Endodermal cell (in vitro differentiated cells): ENCODE data around the gene JPT1. TPM values are rescaled to one million over a fixed set of nuclear protein-coding genes. Genes with fewer than 3 reads are reported as not detected.

Source experiments
- DNase-seq: peaks from one replicate; pipeline ENCODE4 v3.0.0-alpha.2; 2017
- H3K27ac ChIP-seq: 2 replicates; pipeline ENCODE4 v1.5.1; 2013; ENCODE audit warnings: mild to moderate bottlenecking, low read depth, low read length, moderate library complexity
- H3K27me3 ChIP-seq: 2 replicates; pipeline ENCODE4 v1.6.1; 2013; ENCODE audit warnings: mild to moderate bottlenecking, low read length, moderate library complexity; ENCODE audit not compliant: insufficient read depth, control insufficient read depth, poor library complexity, severe bottlenecking
- H3K36me3 ChIP-seq: 2 replicates; pipeline ENCODE4 v1.7.0; 2013; ENCODE audit warnings: mild to moderate bottlenecking, low read length, moderate library complexity; ENCODE audit not compliant: control insufficient read depth, insufficient read depth
- H3K4me1 ChIP-seq: one replicate; pipeline ENCODE4 v1.7.0; 2013; ENCODE audit warnings: low read length; ENCODE audit not compliant: control insufficient read depth, insufficient read depth
- H3K4me3 ChIP-seq: 2 replicates; pipeline ENCODE4 v1.5.1; 2013; ENCODE audit warnings: mild to moderate bottlenecking, low read length, moderate library complexity
- H3K9ac ChIP-seq: 2 replicates; pipeline ENCODE4 v1.6.1; 2013; ENCODE audit warnings: mild to moderate bottlenecking, low read length, moderate library complexity; ENCODE audit not compliant: poor library complexity, severe bottlenecking; ENCODE audit errors: extremely low read depth
- H3K9me3 ChIP-seq: 2 replicates; pipeline ENCODE4 v1.6.1; 2013; ENCODE audit warnings: mild to moderate bottlenecking, low read length, moderate library complexity; ENCODE audit not compliant: control insufficient read depth
- H3K27ac Mint-ChIP-seq: 2 replicates; pipeline ENCODE4 v1.8.0; 2020; ENCODE audit warnings: mixed read lengths
- H3K27me3 Mint-ChIP-seq: 2 replicates; pipeline ENCODE4 v1.8.0; 2021; ENCODE audit warnings: mild to moderate bottlenecking, mixed read lengths; ENCODE audit not compliant: insufficient read depth
- H3K36me3 Mint-ChIP-seq: 2 replicates; pipeline ENCODE4 v1.8.0; 2020; ENCODE audit warnings: low read depth, mixed read lengths
- H3K4me1 Mint-ChIP-seq: 2 replicates; pipeline ENCODE4 v1.8.0; 2020; ENCODE audit warnings: mixed read lengths
- H3K4me3 Mint-ChIP-seq: 2 replicates; pipeline ENCODE4 v1.8.0; 2020; ENCODE audit warnings: mild to moderate bottlenecking, moderate library complexity, mixed read lengths
- H3K9me3 Mint-ChIP-seq: 2 replicates; pipeline ENCODE4 v1.8.0; 2020; ENCODE audit warnings: mild to moderate bottlenecking, mixed read lengths
- whole genome bisulfite sequencing, 2 experiments: methylation state at CpG; one replicate each; pipeline versions ENCODE4 v1.1.5 to v1.1.7; 2013; ENCODE audit warnings: missing lambda C conversion rate in 2 of 2, mixed read lengths in 1 of 2; ENCODE audit not compliant: insufficient coverage in 1 of 2, insufficient read length in 1 of 2; 5-methylcytosine and 5-hydroxymethylcytosine counted together
- total RNA-seq, 2 donors: library from RNA; stranded (reverse); fragmentation: NEBNext Ultra II Directional in 1 of 2; extraction: Animal tissue kit (Norgen Biotek cat#: 25700) in 1 of 2; gene quantifications; 2 replicates in 1 of 2; 3 replicates in 1 of 2; pipeline ENCODE4 v1.2.1, GENCODE V29; 2021
- TF ChIP-seq, protein P1 (sequence below): fragments of 200-600 bp; sonication (generic); conservative IDR thresholded peaks from 2 replicates; pipeline ENCODE4 v1.5.0; 2021; ENCODE audit warnings: antibody characterized with exemption, mild to moderate bottlenecking

Gene JPT1
- total RNA-seq, 2 donors from 2014 or later, result 148 to 156 TPM

DNA sequence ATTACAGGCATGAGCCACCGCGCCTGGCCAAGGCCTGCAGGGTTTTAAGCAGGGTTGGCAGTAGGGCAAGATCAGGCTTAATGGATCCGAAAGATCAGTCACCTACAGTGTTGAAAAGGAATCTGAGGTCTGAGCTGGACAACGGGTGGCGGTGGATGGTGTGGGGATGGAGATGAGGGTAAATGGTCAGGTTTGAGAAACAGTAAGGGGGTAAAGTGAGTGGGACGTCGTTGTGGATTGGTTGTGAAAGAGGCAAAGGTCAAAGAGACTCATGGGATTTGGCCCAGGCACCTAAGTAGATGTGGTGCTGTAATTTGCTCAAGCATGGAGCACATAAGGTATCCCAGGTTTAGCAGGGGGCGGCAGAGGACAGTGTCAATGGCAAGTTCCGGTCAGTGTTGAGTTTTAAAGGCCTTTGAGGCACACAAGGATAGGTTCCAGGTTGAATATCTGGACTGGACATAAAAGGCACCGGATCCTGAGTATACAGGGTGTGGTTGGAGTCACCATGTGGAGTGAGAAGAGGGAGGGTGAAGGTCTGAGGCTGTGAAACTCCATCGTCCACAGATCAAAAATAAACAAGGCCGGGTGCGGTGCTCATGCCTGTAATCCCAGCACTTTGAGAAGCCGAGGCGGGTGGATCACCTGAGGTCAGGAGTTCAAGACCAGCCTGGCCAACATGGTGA, 67.7 kb downstream of the JPT1 start:
- H3K27me3 Mint-ChIP-seq, result no peaks in the 10 kb centered on the region
- H3K27me3 ChIP-seq, result no peaks in the 10 kb centered on the region
- H3K36me3 Mint-ChIP-seq, result peaks cover 1% of the 10 kb centered on the region
- no peaks in the 10 kb centered on the region for H3K9me3 ChIP-seq
- H3K9ac ChIP-seq, result no peak overlapping the region
- no peaks in the 10 kb centered on the region for H3K36me3 ChIP-seq
- TF ChIP-seq, protein P1, sequence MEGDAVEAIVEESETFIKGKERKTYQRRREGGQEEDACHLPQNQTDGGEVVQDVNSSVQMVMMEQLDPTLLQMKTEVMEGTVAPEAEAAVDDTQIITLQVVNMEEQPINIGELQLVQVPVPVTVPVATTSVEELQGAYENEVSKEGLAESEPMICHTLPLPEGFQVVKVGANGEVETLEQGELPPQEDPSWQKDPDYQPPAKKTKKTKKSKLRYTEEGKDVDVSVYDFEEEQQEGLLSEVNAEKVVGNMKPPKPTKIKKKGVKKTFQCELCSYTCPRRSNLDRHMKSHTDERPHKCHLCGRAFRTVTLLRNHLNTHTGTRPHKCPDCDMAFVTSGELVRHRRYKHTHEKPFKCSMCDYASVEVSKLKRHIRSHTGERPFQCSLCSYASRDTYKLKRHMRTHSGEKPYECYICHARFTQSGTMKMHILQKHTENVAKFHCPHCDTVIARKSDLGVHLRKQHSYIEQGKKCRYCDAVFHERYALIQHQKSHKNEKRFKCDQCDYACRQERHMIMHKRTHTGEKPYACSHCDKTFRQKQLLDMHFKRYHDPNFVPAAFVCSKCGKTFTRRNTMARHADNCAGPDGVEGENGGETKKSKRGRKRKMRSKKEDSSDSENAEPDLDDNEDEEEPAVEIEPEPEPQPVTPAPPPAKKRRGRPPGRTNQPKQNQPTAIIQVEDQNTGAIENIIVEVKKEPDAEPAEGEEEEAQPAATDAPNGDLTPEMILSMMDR, result peak; percentile 24
- peaks cover 45% of the 10 kb centered on the region for H3K4me1 Mint-ChIP-seq
- peak; percentile 72 for DNase-seq
- H3K9me3 Mint-ChIP-seq, result no peaks in the 10 kb centered on the region
- H3K4me3 Mint-ChIP-seq, result peak overlapping the region; percentile 82
- no peak overlapping the region for H3K27ac ChIP-seq
- H3K27ac Mint-ChIP-seq, result peak overlapping the region; percentile 79
- H3K4me3 ChIP-seq, result peak overlapping the region; percentile 89
- peaks cover 6% of the 10 kb centered on the region for H3K4me1 ChIP-seq
- WGBS, 2 experiments, result 85 to 86% methylated on average over 12 to 14 of the region's 15 CpGs

Other genes starting within 250 kb of the JPT1 start
- under 1 TPM; 0.11 to 0.13 TPM for gene USH1G, start 231.3 kb downstream of the JPT1 start, total RNA-seq
- not detected for gene OTOP2, start 230.2 kb downstream of the JPT1 start, total RNA-seq
- not detected for gene OTOP3, start 218.6 kb downstream of the JPT1 start, total RNA-seq
- gene HID1, start 181.8 kb downstream of the JPT1 start, total RNA-seq, result 10 to 100 TPM in 1 of 2 donors, 1 to 10 TPM in 1; 7.6 to 11.4 TPM
- gene CDR2L, start 166.9 kb downstream of the JPT1 start, total RNA-seq, result 10 to 100 TPM; 20.4 to 23.6 TPM
- gene MRPL58, start 141.8 kb downstream of the JPT1 start, total RNA-seq, result 10 to 100 TPM; 29.7 to 30.1 TPM
- 100 to 1,000 TPM; 244 to 295 TPM for gene ATP5PD, start 107.5 kb downstream of the JPT1 start, total RNA-seq
- gene KCTD2, start 107.3 kb downstream of the JPT1 start, total RNA-seq, result 10 to 100 TPM; 27.7 to 32.8 TPM
- 10 to 100 TPM; 28.8 to 54.0 TPM for gene SLC16A5, start 66.6 kb downstream of the JPT1 start, total RNA-seq
- 10 to 100 TPM; 20.0 to 26.6 TPM for gene ARMC7, start 44.5 kb downstream of the JPT1 start, total RNA-seq
- 10 to 100 TPM; 69.1 to 80.3 TPM for gene NT5C, start 22.8 kb downstream of the JPT1 start, total RNA-seq
- 100 to 1,000 TPM; 586 to 714 TPM for gene SUMO2, start 28.4 kb upstream of the JPT1 start, total RNA-seq
- 100 to 1,000 TPM; 105 to 117 TPM for gene NUP85, start 51.2 kb upstream of the JPT1 start, total RNA-seq
- 10 to 100 TPM; 64.9 to 73.2 TPM for gene GGA3, start 107.1 kb upstream of the JPT1 start, total RNA-seq
- gene MRPS7, start 107.4 kb upstream of the JPT1 start, total RNA-seq, result 10 to 100 TPM; 81.0 to 82.5 TPM
- gene MIF4GD, start 116.7 kb upstream of the JPT1 start, total RNA-seq, result 10 to 100 TPM; 17.9 to 28.6 TPM
- 10 to 100 TPM; 10.6 to 10.7 TPM for gene SLC25A19, start 134.9 kb upstream of the JPT1 start, total RNA-seq